ENCODE data around the gene GPRC5C.

- no peak for TF ChIP-seq CTCF (IDR thresholded peaks at IDR 0.05; ENCODE audit: low read depth, low read length)
- no peak for TF ChIP-seq POLR2A (IDR thresholded peaks at IDR 0.05; ENCODE audit: extremely low read depth, insufficient read length)
Observed at GRCh38 chr17:74466828-74467184, 34.9 kb downstream of the GPRC5C start.

Data from NB4 (cell line).